ENCODE data around the gene DUOX1. TPM values are rescaled to one million over a fixed set of nuclear protein-coding genes. Genes with fewer than 3 reads are reported as not detected.

DUOX1 gene
- total RNA-seq, 6 experiments from 2014 or later = 0.02 to 0.26 (median 0.12) TPM; not detected in 1

GRCh38 chr15:45093622-45094357, 36.0 kb upstream of the DUOX1 start:
- peaks cover 9% of the 10 kb centered on the region for H3K4me1 Mint-ChIP-seq (ENCODE audit: low read depth)
- no peak for DNase-seq
- H3K27ac Mint-ChIP-seq = no peak overlapping the region
- peaks cover 43% of the 10 kb centered on the region for H3K27me3 Mint-ChIP-seq (ENCODE audit: insufficient read depth)
- H3K4me3 Mint-ChIP-seq = no peak overlapping the region
- TF ChIP-seq, protein P1, sequence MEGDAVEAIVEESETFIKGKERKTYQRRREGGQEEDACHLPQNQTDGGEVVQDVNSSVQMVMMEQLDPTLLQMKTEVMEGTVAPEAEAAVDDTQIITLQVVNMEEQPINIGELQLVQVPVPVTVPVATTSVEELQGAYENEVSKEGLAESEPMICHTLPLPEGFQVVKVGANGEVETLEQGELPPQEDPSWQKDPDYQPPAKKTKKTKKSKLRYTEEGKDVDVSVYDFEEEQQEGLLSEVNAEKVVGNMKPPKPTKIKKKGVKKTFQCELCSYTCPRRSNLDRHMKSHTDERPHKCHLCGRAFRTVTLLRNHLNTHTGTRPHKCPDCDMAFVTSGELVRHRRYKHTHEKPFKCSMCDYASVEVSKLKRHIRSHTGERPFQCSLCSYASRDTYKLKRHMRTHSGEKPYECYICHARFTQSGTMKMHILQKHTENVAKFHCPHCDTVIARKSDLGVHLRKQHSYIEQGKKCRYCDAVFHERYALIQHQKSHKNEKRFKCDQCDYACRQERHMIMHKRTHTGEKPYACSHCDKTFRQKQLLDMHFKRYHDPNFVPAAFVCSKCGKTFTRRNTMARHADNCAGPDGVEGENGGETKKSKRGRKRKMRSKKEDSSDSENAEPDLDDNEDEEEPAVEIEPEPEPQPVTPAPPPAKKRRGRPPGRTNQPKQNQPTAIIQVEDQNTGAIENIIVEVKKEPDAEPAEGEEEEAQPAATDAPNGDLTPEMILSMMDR (IDR thresholded peaks at IDR 0.05) = no peak
- H3K36me3 Mint-ChIP-seq (ENCODE audit: low read depth) = no peaks in the 10 kb centered on the region
- no peaks in the 10 kb centered on the region for H3K9me3 Mint-ChIP-seq

DNA sequence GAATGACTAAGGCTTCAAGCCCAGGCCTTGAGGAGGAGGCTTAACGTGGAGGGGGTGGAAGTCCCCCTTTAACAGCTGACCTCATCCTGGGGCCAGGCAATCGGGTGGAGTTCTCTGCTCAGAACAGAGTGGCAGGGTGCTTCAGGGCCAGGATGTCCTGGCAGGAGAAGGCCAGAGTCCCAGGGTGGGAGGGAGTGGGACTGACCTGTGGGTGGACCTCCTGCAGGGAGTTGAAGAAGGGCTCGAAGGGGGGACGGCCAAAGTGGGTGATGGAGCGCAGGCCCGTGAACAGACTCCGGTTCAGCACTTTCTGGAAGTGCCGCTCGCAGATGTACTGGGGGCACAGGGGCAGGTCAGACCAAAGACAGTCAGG, 35.5 kb upstream of the DUOX1 start:
- no peak overlapping the region for H3K4me3 Mint-ChIP-seq
- no peaks in the 10 kb centered on the region for H3K9me3 Mint-ChIP-seq
- no peaks in the 10 kb centered on the region for H3K36me3 Mint-ChIP-seq (ENCODE audit: low read depth)
- H3K27me3 Mint-ChIP-seq (ENCODE audit: insufficient read depth) = peaks cover 37% of the 10 kb centered on the region
- peaks cover 9% of the 10 kb centered on the region for H3K4me1 Mint-ChIP-seq (ENCODE audit: low read depth)
- DNase-seq = no peak
- H3K27ac Mint-ChIP-seq = no peak overlapping the region
- TF ChIP-seq, protein P1 (IDR thresholded peaks at IDR 0.05) = no peak

DNA sequence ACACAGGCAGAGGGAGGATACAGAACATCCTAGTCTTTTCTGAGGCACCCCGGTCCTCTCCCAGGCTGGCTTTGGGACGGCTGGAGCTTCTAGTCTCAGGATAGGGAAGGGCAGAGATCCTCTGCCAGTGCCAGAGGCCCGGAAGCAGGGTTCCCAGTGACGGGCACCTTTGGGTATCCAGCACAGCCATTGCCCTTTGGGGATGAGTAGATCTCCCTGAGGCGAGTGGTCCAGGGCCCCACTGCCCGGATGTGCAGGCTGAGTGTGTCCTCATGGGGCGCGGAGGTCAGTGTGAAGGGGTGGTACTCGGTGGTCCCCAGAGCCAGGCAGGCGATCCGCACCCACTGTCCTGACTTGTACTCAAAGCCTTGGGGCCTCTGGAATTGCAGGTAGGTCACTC, 34.1 kb upstream of the DUOX1 start:
- Mint-ChIP-seq H3K4me1 (ENCODE audit: low read depth) (peaks cover 9% of the 10 kb centered on the region), H3K36me3 (ENCODE audit: low read depth) (no peaks in the 10 kb centered on the region), H3K27ac (no peak overlapping the region), H3K9me3 (no peaks in the 10 kb centered on the region), H3K4me3 (no peak overlapping the region), H3K27me3 (ENCODE audit: insufficient read depth) (peaks cover 40% of the 10 kb centered on the region)
- TF ChIP-seq, protein P1 (IDR thresholded peaks at IDR 0.05) = no peak
- no peak for DNase-seq

DNA sequence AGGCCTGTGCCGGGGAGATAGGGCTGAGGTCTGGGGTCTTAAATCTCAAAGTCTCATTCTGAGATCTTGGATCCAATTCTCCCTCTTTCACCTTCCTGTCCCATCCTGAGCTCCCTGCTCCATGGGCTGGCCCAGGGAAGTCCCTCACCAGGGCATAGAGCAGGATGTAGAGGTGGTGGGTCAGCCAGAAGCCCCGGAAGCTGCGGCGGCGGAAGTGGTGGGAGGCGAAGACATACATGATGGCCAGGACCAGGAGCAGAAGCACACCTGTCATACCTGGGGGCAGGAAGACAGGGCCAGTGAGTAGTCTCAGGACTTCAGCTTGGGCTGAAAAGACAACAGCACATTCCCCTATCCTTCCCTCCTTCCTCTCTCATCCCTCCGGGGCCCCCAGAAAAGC, 32.3 kb upstream of the DUOX1 start:
- no peak for DNase-seq
- no peak overlapping the region for H3K4me3 Mint-ChIP-seq
- H3K27me3 Mint-ChIP-seq (ENCODE audit: insufficient read depth) = peaks cover 38% of the 10 kb centered on the region
- H3K9me3 Mint-ChIP-seq = no peaks in the 10 kb centered on the region
- TF ChIP-seq, protein P1 (IDR thresholded peaks at IDR 0.05) = no peak
- H3K27ac Mint-ChIP-seq = no peak overlapping the region
- no peaks in the 10 kb centered on the region for H3K4me1 Mint-ChIP-seq (ENCODE audit: low read depth)
- no peaks in the 10 kb centered on the region for H3K36me3 Mint-ChIP-seq (ENCODE audit: low read depth)

DNA sequence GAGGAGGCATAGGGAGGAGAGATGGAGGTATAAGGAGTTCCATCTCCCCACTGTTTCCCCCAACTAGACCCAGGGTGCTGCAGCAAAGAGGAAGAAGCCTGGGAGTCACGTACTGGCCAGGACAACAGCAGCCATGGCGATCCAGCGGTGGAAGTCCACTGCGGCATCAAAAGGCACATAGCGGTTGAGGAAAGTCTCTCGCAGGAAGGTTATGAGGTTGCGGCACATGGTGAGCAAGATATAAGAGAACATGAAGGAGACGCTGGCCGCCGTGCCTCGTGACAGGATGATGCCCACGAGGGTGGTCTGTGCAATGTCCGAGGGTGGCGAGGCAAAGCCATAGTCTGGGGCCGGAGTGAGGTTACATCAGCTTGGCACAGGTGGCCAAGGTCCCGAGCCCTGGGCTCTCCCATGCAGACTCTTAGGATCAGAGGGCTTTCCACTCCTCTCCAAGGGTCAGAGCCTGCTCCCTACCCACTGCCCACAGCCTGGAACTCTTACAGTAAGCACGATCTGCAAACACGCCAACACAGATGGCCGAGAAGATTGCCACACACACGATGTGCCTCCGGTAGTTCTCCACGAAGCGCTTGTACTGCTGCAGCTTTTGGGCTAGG, 30.1 kb upstream of the DUOX1 start:
- peaks cover 45% of the 10 kb centered on the region for H3K27me3 Mint-ChIP-seq (ENCODE audit: insufficient read depth)
- H3K4me1 Mint-ChIP-seq (ENCODE audit: low read depth) = no peaks in the 10 kb centered on the region
- H3K36me3 Mint-ChIP-seq (ENCODE audit: low read depth) = no peaks in the 10 kb centered on the region
- no peak for DNase-seq
- TF ChIP-seq, protein P1 (IDR thresholded peaks at IDR 0.05) = no peak
- no peak overlapping the region for H3K27ac Mint-ChIP-seq
- H3K4me3 Mint-ChIP-seq = no peak overlapping the region
- no peaks in the 10 kb centered on the region for H3K9me3 Mint-ChIP-seq

Data from HFFc6 (cell line).